Nucleus accumbens (tissue), 56 donors: ENCODE measurements around the gene BNIP5.

Source experiments
- DNase-seq, 56 donors: peaks; one replicate each; lab custom pipeline; 2025; lab: John Stamatoyannopoulos, UW

The BNIP5 gene

GRCh38 chr6:36302227-36302976 lies 34.3 kb downstream of the BNIP5 start:
- peak in 51 of 56 donors; percentile 12 to 92 (median 56) for DNase-seq

DNA sequence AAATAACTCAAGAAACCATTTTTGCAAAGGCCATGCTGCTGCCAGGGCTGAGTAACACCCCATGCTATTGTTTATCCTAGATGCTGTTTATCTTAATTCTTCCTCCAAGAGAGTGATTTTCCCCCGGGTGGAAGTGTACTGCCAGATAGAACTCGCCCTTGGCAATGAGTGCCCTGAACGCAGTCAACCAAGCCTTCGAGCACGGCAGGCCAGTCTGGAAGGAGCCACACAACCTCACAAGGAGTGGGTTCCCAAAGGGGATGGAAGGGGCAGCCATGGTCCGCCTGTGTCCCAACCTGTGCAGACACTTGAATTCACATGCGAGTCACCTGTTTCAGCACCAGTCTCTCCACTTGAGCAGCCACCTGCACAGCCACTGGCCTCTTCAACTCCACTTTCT lies 34.9 kb downstream of the BNIP5 start:
- DNase-seq, result no peak

GRCh38 chr6:36301085-36301658 lies 35.5 kb downstream of the BNIP5 start:
- DNase-seq, result no peak

- DNase-seq, result no peak
Observed at GRCh38 chr6:36298027-36298426, 38.7 kb downstream of the BNIP5 start.

- DNase-seq, result no peak
Observed at GRCh38 chr6:36297511-36297910, 39.2 kb downstream of the BNIP5 start.

DNA sequence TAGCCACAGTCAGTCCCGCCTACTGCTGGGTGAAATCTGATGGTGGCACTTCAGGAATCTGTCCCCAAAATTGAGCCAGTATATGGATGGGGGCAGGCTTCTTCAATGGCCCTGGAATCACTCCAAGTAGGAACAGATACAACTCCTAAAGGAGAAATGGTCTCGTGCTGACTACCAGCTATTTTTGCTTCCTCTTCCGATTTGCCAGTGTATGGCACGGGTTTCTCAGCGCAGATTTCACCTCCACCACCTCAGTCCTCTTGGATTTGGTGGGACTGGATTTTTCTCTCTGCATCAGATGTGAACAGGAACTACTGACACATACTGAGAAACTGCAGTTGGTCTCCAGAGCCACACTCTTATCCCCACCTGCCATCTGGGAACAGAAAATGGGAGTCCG lies 39.6 kb downstream of the BNIP5 start:
- DNase-seq, result no peak

GRCh38 chr6:36296240-36296639 lies 40.4 kb downstream of the BNIP5 start:
- DNase-seq, result no peak

DNA sequence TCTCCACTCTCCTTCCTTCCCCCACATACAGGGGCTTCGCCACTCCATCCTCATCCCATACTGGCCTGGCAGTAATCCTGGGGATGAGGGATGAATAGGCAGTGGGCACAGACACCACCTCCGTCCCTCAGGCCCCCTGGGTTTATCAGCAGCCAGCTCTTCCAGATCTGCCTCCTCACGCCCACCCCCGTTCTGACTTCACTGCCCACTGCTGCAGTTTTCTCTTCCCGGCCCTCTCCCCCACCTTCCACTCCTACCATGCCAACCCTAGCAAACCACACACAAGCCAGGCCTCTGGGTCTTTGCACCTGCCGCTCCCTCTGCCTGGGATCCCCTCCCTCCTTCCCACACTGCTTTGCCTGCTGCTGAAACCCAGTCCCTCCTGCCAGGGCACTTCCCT lies 44.5 kb downstream of the BNIP5 start:
- no peak for DNase-seq

- DNase-seq, result no peak
Observed at GRCh38 chr6:36290668-36291620, 45.7 kb downstream of the BNIP5 start.

DNA sequence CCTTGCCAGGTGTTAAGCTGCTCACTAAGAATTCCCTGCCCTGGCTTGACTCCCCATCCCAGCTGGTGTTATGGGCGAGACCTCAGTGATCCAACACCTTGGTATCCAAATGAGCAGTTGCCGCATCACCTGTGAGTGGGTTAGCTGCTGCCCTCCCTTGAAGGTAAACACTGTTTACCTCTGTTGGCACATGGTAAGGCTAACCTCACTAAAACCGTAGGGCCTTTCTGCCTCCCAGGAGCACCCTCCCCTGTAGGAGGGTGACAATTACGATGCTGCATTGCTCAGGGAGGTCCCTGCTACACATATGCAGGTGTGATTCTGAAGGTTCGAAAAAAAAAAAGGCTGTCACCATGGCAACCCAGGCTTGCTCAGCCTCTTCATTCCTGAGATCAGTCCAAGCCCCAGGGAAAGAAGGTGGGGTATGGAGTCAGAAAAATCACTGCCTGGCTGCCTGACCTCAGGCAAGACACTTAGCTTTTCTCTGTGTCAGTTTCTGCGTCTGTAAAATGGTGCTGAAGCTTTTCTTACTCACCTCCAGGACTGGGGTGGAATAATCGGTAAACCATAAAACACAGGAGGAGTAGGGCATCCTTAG lies 47.3 kb downstream of the BNIP5 start:
- peak in 25 of 56 donors; percentile 4 to 67 (median 27) for DNase-seq

- DNase-seq, result no peak
Observed at GRCh38 chr6:36286858-36287257, 49.8 kb downstream of the BNIP5 start.

GRCh38 chr6:36285797-36286196 lies 50.9 kb downstream of the BNIP5 start:
- no peak for DNase-seq

- peak in 40 of 56 donors; percentile 4 to 80 (median 46) for DNase-seq
Observed at GRCh38 chr6:36285187-36285671, 51.5 kb downstream of the BNIP5 start.

DNA sequence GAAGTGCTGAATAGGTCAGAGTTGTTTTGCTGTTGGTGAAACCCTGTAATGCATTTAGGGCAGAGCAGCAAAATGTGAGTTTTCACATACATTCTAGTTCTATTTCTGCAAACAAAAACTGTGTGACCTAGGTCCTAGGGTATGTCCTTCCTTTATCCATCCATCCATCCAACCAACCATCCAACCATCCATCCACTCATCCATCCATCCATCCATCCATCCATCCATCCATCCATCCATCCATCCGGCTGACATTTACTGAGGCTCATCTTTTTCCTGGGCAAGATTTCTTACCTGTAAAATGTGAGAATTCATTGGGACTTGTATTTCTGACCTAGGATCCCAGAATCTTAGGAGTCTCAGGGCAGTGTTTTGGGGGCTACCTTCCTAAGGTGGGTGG lies 52.3 kb downstream of the BNIP5 start:
- no peak for DNase-seq

DNA sequence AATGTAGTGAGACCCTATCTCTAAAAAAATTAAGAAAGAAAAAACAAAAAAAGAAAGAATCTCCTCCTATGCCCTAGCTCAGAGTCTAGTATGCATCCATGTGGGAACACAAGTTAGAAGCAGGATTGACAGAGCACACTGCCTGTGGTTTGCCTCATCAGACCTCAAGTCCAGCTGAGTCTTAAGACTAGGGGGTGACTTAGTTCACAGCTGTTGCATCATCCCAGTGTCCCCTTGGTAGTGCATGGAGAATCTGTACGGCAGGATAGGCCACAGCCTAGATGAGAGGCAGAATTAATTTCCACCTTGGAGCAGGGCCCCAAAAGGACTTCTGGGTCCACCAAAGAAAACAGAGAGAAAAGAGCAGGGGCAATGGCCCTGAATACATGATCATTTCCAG lies 53.1 kb downstream of the BNIP5 start:
- no peak for DNase-seq

GRCh38 chr6:36280983-36281382 lies 55.7 kb downstream of the BNIP5 start:
- DNase-seq, result no peak

DNA sequence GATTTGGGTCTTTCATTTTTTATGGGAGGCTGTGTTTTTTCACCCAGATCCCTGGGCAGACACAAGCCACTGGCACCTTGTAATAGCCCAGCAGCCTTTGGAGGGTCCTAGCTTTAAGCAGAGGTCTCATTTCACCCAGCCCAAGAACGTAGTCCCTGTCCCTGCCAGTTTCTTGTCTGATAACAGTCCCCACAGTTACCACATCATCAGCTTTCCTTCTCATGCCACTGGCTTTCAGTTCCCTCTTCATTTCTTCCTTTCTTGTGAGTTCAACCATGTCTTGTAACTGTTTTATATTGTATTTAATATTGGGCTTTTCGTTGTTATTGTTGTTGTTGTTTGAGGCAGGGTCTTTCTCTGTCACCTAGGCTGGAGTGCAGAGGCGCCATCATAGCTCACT lies 56.2 kb downstream of the BNIP5 start:
- no peak for DNase-seq

- DNase-seq, result no peak
Observed at GRCh38 chr6:36277946-36278470, 58.7 kb downstream of the BNIP5 start.

- no peak for DNase-seq
Observed at GRCh38 chr6:36276581-36277536, 59.8 kb downstream of the BNIP5 start.
